OCI-LY3 (cell line): ENCODE results near the gene IQCE.

Experiments
- H2AFZ ChIP-seq: fragments of 200-600, 300-600 bp; shearing (Covaris generic); 2 replicates; pipeline ENCODE4 v1.6.0; 2014; ENCODE audit warnings: antibody characterized with exemption, low read depth, low read length
- H3K27ac ChIP-seq: fragments of 200-600, 300-600 bp; sonication (generic); 2 replicates; pipeline ENCODE4 v1.5.1; 2014; ENCODE audit warnings: mild to moderate bottlenecking, low read length, moderate library complexity, mixed read lengths
- H3K27me3 ChIP-seq: fragments of 200-600, 300-600 bp; sonication (generic); 2 replicates; pipeline ENCODE4 v1.6.1; 2014; ENCODE audit warnings: low read depth, low read length, mixed read lengths
- H3K36me3 ChIP-seq: fragments of 200-600, 300-600 bp; sonication (generic); replicated peaks from 2 replicates; pipeline ENCODE3; 2014; ENCODE audit warnings: low read depth, low read length, mixed read lengths
- H3K4me1 ChIP-seq: fragments of 300-600, 200-600 bp; sonication (generic); 2 replicates; pipeline ENCODE4 v1.6.1; 2014; ENCODE audit warnings: low read length, mixed read lengths
- H3K4me2 ChIP-seq: fragments of 200-600, 300-600 bp; sonication (generic); 2 replicates; pipeline ENCODE4 v1.6.1; 2014; ENCODE audit warnings: low read length, mixed read lengths
- H3K4me3 ChIP-seq: fragments of 300-600, 200-600 bp; sonication (generic); 2 replicates; pipeline ENCODE4 v1.5.1; 2014; ENCODE audit warnings: antibody characterized with exemption, mild to moderate bottlenecking, low read length, moderate library complexity
- H3K79me2 ChIP-seq: fragments of 300-600, 200-600 bp; shearing (Covaris generic); 2 replicates; pipeline ENCODE4 v1.6.1; 2014; ENCODE audit warnings: mild to moderate bottlenecking, low read length, mixed read lengths
- H3K9ac ChIP-seq: fragments of 300-600, 200-600 bp; shearing (Covaris generic); 2 replicates; pipeline ENCODE4 v1.6.0; 2014; ENCODE audit warnings: mild to moderate bottlenecking, low read length, moderate library complexity
- H3K9me3 ChIP-seq: fragments of 200-600, 300-600 bp; shearing (Covaris generic); 2 replicates; pipeline ENCODE4 v1.6.1; 2014; ENCODE audit warnings: low read length, mixed read lengths; ENCODE audit not compliant: insufficient read depth
- H4K20me1 ChIP-seq: fragments of 200-600, 300-600 bp; sonication (generic); 2 replicates; pipeline ENCODE4 v1.6.1; 2016; ENCODE audit warnings: low read length, mixed read lengths; ENCODE audit not compliant: insufficient read depth
- CTCF ChIP-seq: fragments of 200-600, 300-600 bp; sonication (generic); IDR thresholded peaks from 2 replicates; pipeline ENCODE4 v1.5.1; 2014; ENCODE audit warnings: antibody characterized with exemption, low read length, low read depth
- EZH2phosphoT487 ChIP-seq: fragments of 200-600 bp; shearing (Covaris generic); IDR thresholded peaks from 2 replicates; pipeline ENCODE4 v1.6.1; 2018; ENCODE audit warnings: antibody characterized with exemption, mixed run types, low read depth

Gene IQCE

GRCh38 chr7:2522780-2523433 is 35.9 kb upstream of the IQCE start:
- Histone ChIP-seq H3K4me3 (peak overlapping the region; percentile 100), H3K4me2 (peak overlapping the region; percentile 97), H2AFZ (no peak overlapping the region), H3K27ac (peak overlapping the region; percentile 88), H3K27me3 (no peaks in the 10 kb centered on the region), H4K20me1 (peaks cover 59% of the 10 kb centered on the region), H3K79me2 (peaks cover 58% of the 10 kb centered on the region), H3K9me3 (no peaks in the 10 kb centered on the region), H3K4me1 (peaks cover 70% of the 10 kb centered on the region), H3K36me3 (peaks cover 38% of the 10 kb centered on the region), H3K9ac (peak overlapping the region; percentile 78)
- TF ChIP-seq EZH2phosphoT487: no peak

GRCh38 chr7:2523461-2523936 is 35.3 kb upstream of the IQCE start:
- Histone ChIP-seq H3K27ac (no peak overlapping the region), H3K4me3 (peak overlapping the region; percentile 100; the same call in 1 of the 2 replicates), H2AFZ (no peak overlapping the region), H3K4me2 (peak overlapping the region; percentile 97), H3K27me3 (no peaks in the 10 kb centered on the region), H3K79me2 (peaks cover 58% of the 10 kb centered on the region), H4K20me1 (peaks cover 62% of the 10 kb centered on the region), H3K9me3 (no peaks in the 10 kb centered on the region), H3K4me1 (peaks cover 70% of the 10 kb centered on the region), H3K36me3 (peaks cover 38% of the 10 kb centered on the region), H3K9ac (no peak overlapping the region)
- TF ChIP-seq EZH2phosphoT487: no peak

- Histone ChIP-seq H3K4me3 (no peak overlapping the region), H4K20me1 (peaks cover 62% of the 10 kb centered on the region), H3K27me3 (no peaks in the 10 kb centered on the region), H3K4me1 (peaks cover 70% of the 10 kb centered on the region), H3K27ac (no peak overlapping the region), H3K4me2 (peak overlapping the region; percentile 97; the same call in 1 of the 2 replicates), H3K79me2 (peaks cover 58% of the 10 kb centered on the region), H3K36me3 (peaks cover 38% of the 10 kb centered on the region), H3K9ac (no peak overlapping the region), H3K9me3 (no peaks in the 10 kb centered on the region), H2AFZ (no peak overlapping the region)
- TF ChIP-seq EZH2phosphoT487 (no peak), CTCF (no peak)
Observed at GRCh38 chr7:2523941-2524807, 34.6 kb upstream of the IQCE start.

- Histone ChIP-seq H3K4me2 (0 out of 2 replicates have a peak overlapping the region, but pooled peaks have one; percentile 10), H3K79me2 (peaks cover 54% of the 10 kb centered on the region), H3K4me1 (peaks cover 79% of the 10 kb centered on the region), H4K20me1 (peaks cover 62% of the 10 kb centered on the region), H2AFZ (no peak overlapping the region), H3K4me3 (no peak overlapping the region), H3K9ac (no peak overlapping the region), H3K36me3 (peaks cover 38% of the 10 kb centered on the region), H3K27me3 (no peaks in the 10 kb centered on the region), H3K9me3 (no peaks in the 10 kb centered on the region), H3K27ac (no peak overlapping the region)
- TF ChIP-seq EZH2phosphoT487: no peak
- no peak for TF ChIP-seq CTCF
Observed at GRCh38 chr7:2524808-2525657, 33.7 kb upstream of the IQCE start.
